ENCODE measurements around the gene OR6A2.

The OR6A2 gene

DNA sequence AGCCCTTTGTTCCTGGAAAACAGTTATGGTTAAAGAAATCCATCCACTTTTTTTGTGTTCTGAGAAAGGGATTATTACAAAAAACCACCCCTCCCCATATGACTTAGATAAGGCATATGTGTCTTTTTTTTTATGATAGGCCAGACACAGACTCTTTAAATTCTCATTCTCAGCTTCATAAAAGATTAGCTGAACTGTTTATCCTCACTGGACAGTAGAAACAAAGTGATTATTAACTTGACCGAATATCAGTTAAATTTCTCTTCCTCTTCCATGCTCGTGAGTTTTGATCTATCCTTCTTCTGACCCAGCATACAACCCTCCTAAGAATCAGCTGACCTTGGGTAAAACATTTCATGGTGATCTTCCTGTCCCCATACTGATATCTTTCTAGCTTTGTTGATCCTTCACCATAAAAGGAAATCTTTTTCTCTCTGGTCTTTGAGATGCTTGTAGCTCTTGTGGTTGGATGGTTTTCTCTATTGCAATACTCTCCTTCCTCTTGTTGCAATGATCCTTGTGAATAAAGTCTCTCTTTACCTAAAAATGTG lies 53.9 kb downstream of the OR6A2 start:
- DNase-seq (ENCODE audit: extremely low read depth, insufficient read length) = peak; percentile 31
- Histone ChIP-seq H3K27me3 (replicated peaks; ENCODE audit: control insufficient read depth, insufficient read depth, low read length) (no peaks in the 10 kb centered on the region), H3K4me3 (replicated peaks; ENCODE audit: low read depth, low read length) (peak overlapping the region; percentile 82), H3K36me3 (ENCODE audit: control insufficient read depth, insufficient read depth, low read length) (no peaks in the 10 kb centered on the region)
- TF ChIP-seq, protein P1, sequence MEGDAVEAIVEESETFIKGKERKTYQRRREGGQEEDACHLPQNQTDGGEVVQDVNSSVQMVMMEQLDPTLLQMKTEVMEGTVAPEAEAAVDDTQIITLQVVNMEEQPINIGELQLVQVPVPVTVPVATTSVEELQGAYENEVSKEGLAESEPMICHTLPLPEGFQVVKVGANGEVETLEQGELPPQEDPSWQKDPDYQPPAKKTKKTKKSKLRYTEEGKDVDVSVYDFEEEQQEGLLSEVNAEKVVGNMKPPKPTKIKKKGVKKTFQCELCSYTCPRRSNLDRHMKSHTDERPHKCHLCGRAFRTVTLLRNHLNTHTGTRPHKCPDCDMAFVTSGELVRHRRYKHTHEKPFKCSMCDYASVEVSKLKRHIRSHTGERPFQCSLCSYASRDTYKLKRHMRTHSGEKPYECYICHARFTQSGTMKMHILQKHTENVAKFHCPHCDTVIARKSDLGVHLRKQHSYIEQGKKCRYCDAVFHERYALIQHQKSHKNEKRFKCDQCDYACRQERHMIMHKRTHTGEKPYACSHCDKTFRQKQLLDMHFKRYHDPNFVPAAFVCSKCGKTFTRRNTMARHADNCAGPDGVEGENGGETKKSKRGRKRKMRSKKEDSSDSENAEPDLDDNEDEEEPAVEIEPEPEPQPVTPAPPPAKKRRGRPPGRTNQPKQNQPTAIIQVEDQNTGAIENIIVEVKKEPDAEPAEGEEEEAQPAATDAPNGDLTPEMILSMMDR (IDR thresholded peaks at IDR 0.05; ENCODE audit: insufficient read depth, low read length, poor library complexity, severe bottlenecking) = no peak

DNA sequence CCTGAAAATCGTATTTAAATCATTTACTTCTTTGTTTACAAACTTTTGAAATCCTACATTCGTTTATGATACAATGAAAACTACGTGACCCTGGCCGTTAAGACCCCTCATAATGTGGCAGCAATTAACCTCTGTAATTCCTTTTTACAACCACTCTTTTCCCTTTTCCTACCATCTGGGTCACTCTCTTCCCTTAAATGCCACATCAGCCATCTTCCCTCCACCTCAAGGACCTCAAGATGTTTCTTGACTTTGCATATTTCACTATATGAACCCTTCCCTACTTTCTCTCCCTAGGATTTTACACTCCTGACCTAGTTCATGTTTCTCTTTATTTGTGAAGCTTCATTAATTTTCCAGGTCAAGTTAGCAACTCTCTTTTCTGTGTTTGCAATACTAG lies 54.5 kb downstream of the OR6A2 start:
- no peak for DNase-seq (ENCODE audit: extremely low read depth, insufficient read length)
- TF ChIP-seq, protein P1 (IDR thresholded peaks at IDR 0.05; ENCODE audit: insufficient read depth, low read length, poor library complexity, severe bottlenecking) = no peak

DNA sequence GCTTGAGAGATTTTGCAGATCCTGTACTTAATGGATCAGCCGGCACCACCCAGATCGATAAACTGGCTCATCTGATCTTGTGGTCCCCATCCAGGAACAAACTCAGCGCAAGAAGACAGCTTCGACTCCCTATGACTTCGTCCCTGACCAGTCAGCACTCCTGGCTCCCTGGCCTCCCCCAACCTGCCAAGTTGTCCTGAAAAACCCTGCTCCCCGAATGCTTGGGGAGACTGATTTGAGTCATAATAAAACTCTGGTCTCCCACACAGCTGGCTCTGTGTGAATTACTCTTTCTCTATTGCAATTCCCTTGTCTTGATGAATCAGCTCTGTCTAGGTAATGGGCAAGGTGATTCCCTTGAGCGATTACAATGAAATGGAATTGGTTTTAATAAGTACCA lies 57.2 kb downstream of the OR6A2 start:
- no peak for DNase-seq (ENCODE audit: extremely low read depth, insufficient read length)
- Histone ChIP-seq H3K4me3 (replicated peaks; ENCODE audit: low read depth, low read length) (peak overlapping the region; percentile 26; the same call in 1 of the 2 replicates), H3K36me3 (ENCODE audit: control insufficient read depth, insufficient read depth, low read length) (no peaks in the 10 kb centered on the region; the same call in 1 of the 2 replicates), H3K27me3 (replicated peaks; ENCODE audit: control insufficient read depth, insufficient read depth, low read length) (no peaks in the 10 kb centered on the region)
- TF ChIP-seq, protein P1 (IDR thresholded peaks at IDR 0.05; ENCODE audit: insufficient read depth, low read length, poor library complexity, severe bottlenecking) = no peak

More for the DNA sequence above, 54.5 kb downstream of the OR6A2 start:
- Histone ChIP-seq H3K4me3 (replicated peaks; ENCODE audit: low read depth, low read length) (peak overlapping the region; percentile 82), H3K36me3 (ENCODE audit: control insufficient read depth, insufficient read depth, low read length) (no peaks in the 10 kb centered on the region), H3K27me3 (replicated peaks; ENCODE audit: control insufficient read depth, insufficient read depth, low read length) (no peaks in the 10 kb centered on the region)
